D341Med (cell line): Measurements from ENCODE around the gene MTERF4.

ENCODE experiments used
- DNase-seq: peaks from one replicate; pipeline ENCODE4 v3.0.0; 2012; ENCODE audit warnings: low spot score

MTERF4 gene

GRCh38 chr2:241133436-241133820, 31.3 kb upstream of the MTERF4 start:
- no peak for DNase-seq

GRCh38 chr2:241132538-241133435, 30.7 kb upstream of the MTERF4 start:
- no peak for DNase-seq

GRCh38 chr2:241131531-241131930, 29.4 kb upstream of the MTERF4 start:
- no peak for DNase-seq

- no peak for DNase-seq
Observed at GRCh38 chr2:241130316-241130715, 28.2 kb upstream of the MTERF4 start.

GRCh38 chr2:241129086-241129871, 27.2 kb upstream of the MTERF4 start:
- DNase-seq: no peak

- no peak for DNase-seq
Observed at GRCh38 chr2:241128266-241128665, 26.2 kb upstream of the MTERF4 start.

- DNase-seq: no peak
Observed at GRCh38 chr2:241126771-241127202, 24.7 kb upstream of the MTERF4 start.

- no peak for DNase-seq
Observed at GRCh38 chr2:241126201-241126611, 24.1 kb upstream of the MTERF4 start.

- DNase-seq: no peak
Observed at GRCh38 chr2:241125626-241126025, 23.5 kb upstream of the MTERF4 start.

- DNase-seq: no peak
Observed at GRCh38 chr2:241123816-241124536, 21.9 kb upstream of the MTERF4 start.

- DNase-seq: no peak
Observed at GRCh38 chr2:241122376-241123002, 20.4 kb upstream of the MTERF4 start.

GRCh38 chr2:241121008-241121407, 18.9 kb upstream of the MTERF4 start:
- no peak for DNase-seq

- no peak for DNase-seq
Observed at GRCh38 chr2:241120440-241120839, 18.4 kb upstream of the MTERF4 start.

GRCh38 chr2:241118737-241119505, 16.8 kb upstream of the MTERF4 start:
- DNase-seq: no peak

GRCh38 chr2:241116606-241117560, 14.8 kb upstream of the MTERF4 start:
- DNase-seq: no peak

GRCh38 chr2:241115361-241115760, 13.3 kb upstream of the MTERF4 start:
- DNase-seq: no peak

GRCh38 chr2:241114836-241115235, 12.7 kb upstream of the MTERF4 start:
- no peak for DNase-seq

GRCh38 chr2:241112592-241112991, 10.5 kb upstream of the MTERF4 start:
- DNase-seq: no peak

GRCh38 chr2:241112046-241112445, 10.0 kb upstream of the MTERF4 start:
- DNase-seq: no peak

- no peak for DNase-seq
Observed at GRCh38 chr2:241111440-241111805, 9.3 kb upstream of the MTERF4 start.
